Hematopoietic multipotent progenitor cell treated with erythropoietin and hydrocortisone succinate and interleukin-3 and kit ligand, for 15 days (in vitro differentiated cells): Measurements from ENCODE around the gene GARIN5B.
"Not testable (repeated sequence)": the region's sequence is repeated elsewhere in the genome, so short reads cannot be mapped to it uniquely, and the experiment has no call there.

ENCODE experiments used
- DNase-seq: peaks from one replicate; pipeline ENCODE4 v3.0.0-alpha.2; 2015; ENCODE audit warnings: low spot score

GARIN5B gene

GRCh38 chr19:55362990-55363716 lies at the start of gene GARIN5B:
Gene GARIN5B, minus strand, starts transcription at chr19:55363260. Its CDS starts 194 bp downstream, at chr19:55363066.
- no peak for DNase-seq

GRCh38 chr19:55410168-55410567 lies 47.1 kb upstream of the GARIN5B start:
- no peak for DNase-seq

GRCh38 chr19:55409179-55409578 lies 46.1 kb upstream of the GARIN5B start:
- DNase-seq, result not testable (repeated sequence)

GRCh38 chr19:55408533-55408872 lies 45.4 kb upstream of the GARIN5B start:
- DNase-seq, result no peak

- DNase-seq, result peak; percentile 96
Observed at GRCh38 chr19:55407800-55408532, 44.9 kb upstream of the GARIN5B start.

- DNase-seq, result not testable (repeated sequence)
Observed at GRCh38 chr19:55407550-55407799, 44.4 kb upstream of the GARIN5B start, which contains the start of gene UBE2S. Gene UBE2S, minus strand, starts transcription at chr19:55407788. Its CDS starts 199 bp downstream, at chr19:55407589.

GRCh38 chr19:55406826-55407549 lies 43.9 kb upstream of the GARIN5B start:
- DNase-seq, result peak; percentile 59

- DNase-seq, result no peak
Observed at GRCh38 chr19:55406091-55406825, 43.2 kb upstream of the GARIN5B start.

- DNase-seq, result no peak
Observed at GRCh38 chr19:55405638-55406037, 42.6 kb upstream of the GARIN5B start.

GRCh38 chr19:55402509-55402908 lies 39.4 kb upstream of the GARIN5B start:
- DNase-seq, result no peak

GRCh38 chr19:55401390-55401789 lies 38.3 kb upstream of the GARIN5B start:
- not testable (repeated sequence) for DNase-seq

- no peak for DNase-seq
Observed at GRCh38 chr19:55400281-55401087, 37.4 kb upstream of the GARIN5B start.

- no peak for DNase-seq
Observed at GRCh38 chr19:55398200-55398925, 35.3 kb upstream of the GARIN5B start.

GRCh38 chr19:55392820-55393761 lies 30.0 kb upstream of the GARIN5B start:
- DNase-seq, result no peak

- no peak for DNase-seq
Observed at GRCh38 chr19:55391702-55392615, 28.9 kb upstream of the GARIN5B start.

- DNase-seq, result peak; percentile 43
Observed at GRCh38 chr19:55391191-55391670, 28.2 kb upstream of the GARIN5B start.

- DNase-seq, result no peak
Observed at GRCh38 chr19:55390461-55390880, 27.4 kb upstream of the GARIN5B start.
